GM19467 (cell line): ENCODE results near the gene LCAT.

ENCODE experiments used
- ATAC-seq: cut with Tn5 transposase; IDR thresholded peaks from one replicate; pipeline ENCODE4 v1.9.1; 2021; ENCODE audit warnings: mild to moderate bottlenecking, moderate library complexity; ENCODE audit not compliant: unreplicated experiment

LCAT gene

DNA sequence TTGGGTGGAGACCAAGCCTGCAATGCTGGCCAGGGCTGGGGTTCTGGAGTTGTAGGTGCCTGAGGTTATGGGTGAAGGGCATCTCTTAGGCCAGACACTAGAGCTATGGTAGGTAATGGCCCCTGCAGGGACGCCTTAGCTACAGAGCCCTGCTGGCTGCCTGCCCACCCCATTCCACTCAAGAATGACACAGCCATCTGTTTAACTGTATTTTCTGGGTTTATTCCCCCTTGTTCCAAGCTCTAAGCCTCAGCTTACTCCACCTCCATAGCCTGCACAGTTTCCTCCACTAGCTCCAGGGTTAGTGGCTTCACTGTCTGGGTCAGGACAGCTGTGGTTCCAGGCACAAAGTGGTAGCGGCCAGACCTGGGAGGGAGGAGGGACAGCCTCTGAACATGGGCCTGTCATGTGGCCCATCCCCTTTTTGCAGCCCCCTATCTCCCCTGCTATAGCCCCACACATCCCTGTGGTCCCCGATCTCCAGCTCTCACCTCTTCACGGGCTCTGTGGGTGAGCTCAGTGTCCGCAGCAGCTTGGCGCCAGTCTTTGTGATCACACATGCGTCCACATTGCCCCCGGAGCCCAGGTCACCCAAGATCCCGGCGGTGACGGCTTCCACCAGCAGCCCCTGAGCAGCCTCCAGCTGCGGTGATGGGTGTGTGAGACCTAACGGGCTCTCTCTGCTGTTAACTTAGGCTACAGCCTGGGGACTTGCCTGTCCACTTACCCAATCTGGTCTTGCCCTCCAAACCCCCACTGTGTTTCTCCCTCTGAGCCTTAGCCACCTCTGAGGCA lies 9.4 kb downstream of the LCAT start:
- ATAC-seq: no peak

DNA sequence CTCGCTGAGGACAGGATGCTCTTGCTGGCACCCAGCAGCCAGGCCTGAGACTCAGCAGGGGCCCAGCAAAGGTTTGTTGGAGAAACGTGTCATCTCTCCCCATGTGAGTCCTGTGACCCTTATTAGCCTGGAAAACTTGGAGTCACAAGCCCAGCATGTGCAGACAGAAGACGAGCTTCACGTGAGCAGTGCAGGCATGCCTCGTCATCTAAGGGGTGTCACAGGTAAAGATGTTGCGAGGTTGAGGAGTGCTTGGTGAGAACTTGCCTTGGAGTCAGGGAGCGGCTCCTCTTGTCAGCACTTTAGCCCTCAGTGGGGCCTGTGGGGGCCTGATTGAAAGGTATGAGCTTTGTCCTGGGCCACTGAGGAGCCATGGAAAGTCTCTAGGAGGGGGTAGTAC lies 10.1 kb downstream of the LCAT start:
- ATAC-seq: no peak

DNA sequence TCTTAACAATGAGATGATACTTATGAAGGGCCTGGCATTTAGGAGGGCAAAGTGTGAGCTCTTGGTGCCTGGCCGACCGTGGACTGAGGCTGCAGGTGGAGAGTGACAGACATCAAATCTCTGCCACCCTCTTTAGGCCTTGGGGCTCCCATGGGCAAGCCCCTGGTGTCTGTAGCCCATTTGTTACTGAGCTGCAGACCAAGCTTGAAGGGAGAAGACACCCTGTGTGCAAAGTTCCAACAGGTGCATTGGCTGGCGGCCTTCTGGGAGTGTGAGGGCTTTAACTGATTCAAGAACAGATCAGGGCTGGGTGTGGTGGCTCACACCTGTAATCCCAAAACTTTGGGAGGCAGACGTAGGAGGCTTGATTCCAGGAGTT lies 11.5 kb downstream of the LCAT start:
- ATAC-seq: no peak

DNA sequence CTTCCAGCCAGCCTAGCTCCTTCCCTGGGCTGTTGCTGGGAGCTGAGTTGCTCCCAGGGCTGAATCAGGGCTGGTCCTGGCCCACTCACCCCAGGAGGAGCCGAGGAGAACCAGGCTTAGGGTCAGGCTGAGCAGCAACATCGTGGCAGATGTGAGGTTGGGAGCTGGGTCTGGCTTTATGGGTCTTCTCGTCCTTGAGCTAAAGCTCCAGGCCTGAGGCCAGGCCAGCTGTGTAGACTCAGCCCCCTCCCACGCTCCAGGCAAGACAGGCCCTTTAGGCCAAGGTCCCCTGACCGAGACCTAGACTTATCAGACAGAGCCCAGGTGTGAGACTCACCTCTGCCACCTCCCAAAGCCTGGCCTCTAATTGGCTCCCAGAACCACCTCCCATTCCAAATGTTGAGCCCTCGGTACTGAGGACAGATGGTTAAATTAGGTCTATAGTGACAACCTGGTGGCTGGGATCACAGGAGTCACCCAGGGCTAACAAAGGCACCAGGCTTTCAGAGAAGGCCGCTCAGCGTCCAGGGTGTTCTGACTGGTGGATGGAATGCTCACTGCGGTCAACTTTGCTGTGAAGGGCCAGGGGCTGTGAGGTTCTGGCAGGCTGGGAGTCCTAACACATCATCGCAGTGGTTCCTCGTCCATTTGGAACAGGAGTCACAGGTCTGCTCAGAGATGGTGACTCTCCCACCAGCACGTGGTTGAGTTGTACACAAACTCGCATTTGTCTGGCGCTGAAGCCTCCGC lies 12.0 kb downstream of the LCAT start, which contains the start of gene CTRL:
Gene CTRL, minus strand, starts transcription at position 151 of the 750 bp plus-strand sequence. Its CDS starts 10 bp downstream, at position 141.
- ATAC-seq: no peak

DNA sequence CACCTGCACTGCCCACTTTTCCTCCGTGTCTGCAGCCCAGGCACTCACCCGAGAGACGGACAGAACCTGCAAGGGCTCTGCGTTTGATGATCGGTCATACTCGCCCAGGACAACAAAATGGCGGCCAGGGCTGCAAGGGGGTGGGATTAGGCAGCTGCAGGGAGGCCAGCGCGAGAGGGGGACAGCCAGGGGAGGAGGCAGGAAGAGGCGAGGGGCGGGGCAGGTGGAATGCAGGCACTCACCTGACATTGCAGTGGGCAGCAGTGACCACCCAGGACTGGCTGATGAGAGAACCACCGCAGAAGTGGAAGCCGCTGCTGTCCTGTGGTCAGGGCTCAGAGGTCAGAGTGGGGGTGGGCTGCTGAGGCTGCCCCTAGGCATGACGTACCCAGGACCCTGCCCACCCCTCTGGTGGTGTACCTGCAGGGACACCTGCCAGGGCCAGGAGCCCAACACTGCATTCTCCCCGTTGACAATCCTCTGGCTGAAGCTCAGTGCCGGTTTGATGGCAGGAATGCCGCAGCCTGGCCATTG lies 13.2 kb downstream of the LCAT start:
- no peak for ATAC-seq

DNA sequence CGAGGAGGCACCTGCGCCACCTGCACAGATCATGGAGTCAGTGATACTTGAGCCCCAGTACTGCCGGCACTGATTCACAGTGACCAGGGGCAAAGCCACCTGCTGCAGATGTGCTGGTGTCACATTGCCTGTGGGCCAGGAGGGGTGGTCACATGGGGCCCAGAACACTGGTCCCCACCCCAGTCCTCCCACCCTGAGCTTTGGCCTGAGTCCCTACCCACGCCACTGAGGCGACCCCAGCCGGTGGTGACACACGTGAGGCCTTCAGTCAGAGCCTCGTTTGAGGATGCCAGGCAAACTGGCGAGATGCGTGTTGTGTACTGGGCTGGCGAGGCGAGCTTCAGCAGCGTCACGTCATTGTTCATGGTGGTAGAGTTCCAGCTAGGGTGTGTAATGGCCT lies 13.7 kb downstream of the LCAT start:
- no peak for ATAC-seq

DNA sequence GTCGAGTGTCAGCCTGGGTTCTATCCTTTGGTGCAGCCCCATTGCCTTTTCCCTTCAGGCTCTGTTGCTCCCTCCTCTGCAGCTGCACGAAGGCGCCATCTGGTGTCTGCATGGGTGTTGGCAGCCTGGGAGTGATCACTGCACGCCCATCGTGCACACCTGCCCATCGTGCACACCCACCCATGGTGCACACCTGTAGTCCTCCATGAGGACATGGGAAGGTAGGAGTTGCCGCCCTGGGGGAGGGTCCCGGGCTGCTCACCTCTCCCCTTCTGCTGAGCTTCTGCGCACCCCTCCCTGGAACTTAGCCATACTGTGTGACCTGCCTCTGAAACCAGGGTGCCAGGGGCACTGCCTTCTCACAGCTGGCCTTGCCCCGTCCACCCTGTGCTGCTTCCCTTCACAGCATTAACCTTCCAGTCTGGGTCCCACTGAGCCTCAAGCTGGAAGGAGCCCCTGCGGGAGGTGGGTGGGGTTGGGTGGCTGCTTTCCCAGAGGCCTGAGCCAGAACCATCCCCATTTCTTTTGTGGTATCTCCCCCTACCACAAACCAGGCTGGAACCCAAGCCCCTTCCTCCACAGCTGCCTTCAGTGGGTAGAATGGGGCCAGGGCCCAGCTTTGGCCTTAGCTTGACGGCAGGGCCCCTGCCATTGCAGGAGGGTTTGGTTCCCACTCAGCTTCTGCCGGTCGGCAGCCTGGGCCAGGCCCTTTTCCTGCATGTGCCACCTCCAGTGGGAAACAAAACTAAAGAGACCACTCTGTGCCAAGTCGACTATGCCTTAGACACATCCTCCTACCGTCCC lies 15.2 kb downstream of the LCAT start:
- no peak for ATAC-seq

DNA sequence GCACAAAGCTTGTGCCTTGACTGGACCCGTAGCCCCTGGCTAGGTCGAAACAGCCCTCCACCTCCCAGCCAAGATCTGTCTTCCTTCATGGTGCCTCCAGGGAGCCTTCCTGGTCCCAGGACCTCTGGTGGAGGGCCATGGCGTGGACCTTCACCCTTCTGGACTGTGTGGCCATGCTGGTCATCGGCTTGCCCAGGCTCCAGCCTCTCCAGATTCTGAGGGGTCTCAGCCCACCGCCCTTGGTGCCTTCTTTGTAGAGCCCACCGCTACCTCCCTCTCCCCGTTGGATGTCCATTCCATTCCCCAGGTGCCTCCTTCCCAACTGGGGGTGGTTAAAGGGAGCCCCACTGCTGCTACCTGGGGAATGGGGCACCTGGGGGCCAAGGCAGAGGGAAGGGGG lies 15.8 kb downstream of the LCAT start:
- ATAC-seq: no peak

DNA sequence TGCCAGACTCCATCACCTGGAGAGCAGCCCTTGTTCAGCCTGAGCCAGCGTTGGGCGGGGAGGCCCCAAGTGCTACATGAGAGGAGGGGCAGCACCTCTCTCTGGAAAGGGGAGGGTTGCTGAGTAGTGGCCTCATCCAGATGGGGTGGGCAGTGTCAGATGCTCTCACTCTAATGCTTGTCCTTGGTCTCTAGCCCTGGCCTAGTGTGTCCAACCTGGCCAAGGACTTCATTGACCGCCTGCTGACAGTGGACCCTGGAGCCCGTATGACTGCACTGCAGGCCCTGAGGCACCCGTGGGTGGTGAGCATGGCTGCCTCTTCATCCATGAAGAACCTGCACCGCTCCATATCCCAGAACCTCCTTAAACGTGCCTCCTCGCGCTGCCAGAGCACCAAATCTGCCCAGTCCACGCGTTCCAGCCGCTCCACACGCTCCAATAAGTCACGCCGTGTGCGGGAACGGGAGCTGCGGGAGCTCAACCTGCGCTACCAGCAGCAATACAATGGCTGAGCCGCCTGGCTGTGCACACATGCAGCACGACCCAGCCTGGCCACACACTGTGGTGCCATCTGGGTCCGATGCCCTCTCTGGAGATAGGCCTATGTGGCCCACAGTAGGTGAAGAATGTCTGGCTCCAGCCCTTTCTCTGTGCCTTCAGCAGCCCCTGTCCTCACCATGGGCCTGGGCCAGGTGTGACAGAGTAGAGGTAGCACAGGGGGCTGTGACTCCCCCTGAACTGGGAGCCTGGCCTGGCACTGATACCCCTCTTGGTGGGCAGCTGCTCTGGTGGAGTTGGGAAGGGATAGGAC lies 16.6 kb downstream of the LCAT start:
- no peak for ATAC-seq

DNA sequence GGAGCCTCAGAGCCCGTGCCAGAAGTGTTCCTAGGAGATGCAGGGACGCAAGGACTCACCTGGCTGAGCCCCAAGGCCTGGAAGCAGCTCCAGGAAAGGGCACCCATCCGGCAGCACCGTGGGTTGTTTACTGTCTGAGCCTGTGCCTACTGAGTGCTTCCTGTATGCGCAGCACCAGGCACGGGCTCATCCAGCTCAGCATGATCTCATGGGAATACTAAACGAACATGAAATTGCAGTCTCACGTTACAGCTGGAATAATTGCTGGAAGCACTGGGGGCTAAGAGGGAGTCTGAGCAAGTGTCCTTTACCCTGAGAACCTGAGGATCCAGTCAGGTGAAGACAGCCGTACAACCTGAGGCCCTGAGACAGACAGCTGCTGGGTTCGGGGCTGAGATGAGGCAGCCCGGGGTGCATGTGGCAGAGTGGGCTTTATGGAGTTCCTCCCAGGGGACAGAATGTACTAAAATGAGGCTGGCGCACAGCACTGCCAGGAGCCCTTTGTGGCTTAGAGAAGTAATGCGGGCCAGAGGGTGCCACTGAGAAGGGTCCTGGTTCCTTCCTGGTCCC lies 17.7 kb downstream of the LCAT start:
- ATAC-seq: no peak

GRCh38 chr16:67924140-67924906 lies 19.6 kb downstream of the LCAT start:
- no peak for ATAC-seq

DNA sequence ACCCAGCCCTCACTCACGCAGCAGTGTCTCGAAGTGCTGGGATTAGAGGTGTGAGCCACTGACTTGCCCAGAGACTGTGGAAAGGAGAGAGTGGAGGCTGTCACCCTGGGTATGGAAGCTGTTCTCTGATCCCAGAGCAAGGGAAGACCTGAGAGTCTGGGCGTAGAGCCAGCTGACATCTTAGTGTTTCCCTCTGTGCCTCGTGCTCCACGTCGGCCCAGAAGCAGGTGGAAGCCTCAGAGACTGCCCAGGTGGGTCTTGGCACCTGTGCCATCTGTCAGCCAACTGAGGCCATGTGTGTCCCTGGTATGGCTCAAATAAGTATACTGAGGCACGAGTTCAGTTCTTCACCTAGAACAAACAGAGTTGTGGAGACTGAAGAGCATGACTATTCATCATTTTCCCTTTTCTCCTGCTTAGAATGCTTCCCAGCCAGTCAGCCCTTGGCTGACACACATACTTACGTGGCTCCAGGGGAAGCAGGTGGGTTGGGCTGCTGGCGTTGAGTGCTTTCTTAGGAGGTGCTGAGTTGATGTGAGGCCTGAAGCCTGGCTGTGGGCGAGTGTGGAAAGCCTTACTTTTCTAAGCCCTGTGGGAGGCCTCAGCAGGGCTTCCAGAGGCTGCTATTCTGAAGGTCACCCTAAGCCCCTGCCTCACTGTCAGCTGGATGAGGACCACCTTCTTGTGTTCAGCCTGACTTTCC lies 20.4 kb downstream of the LCAT start:
- no peak for ATAC-seq

DNA sequence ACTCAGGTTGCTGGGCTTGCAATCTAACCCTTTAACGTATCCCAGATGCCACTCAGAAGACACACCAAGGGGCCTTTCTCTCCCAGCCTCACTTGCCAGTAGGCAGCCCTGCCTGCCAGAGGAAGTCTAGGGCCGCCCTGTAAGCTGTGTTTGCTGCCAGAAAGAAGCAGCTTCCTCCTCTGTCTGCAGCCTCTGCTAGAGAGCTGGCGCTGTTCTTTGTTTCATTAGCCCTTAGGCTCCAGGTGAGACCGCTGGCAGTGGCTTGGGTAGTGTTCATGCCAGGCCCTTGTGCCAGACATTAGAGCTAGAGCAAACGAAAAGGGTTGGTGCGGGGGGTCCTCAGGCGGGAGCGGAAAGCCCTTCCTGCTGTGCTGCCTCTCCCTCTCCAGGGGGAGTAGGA lies 21.2 kb downstream of the LCAT start:
- no peak for ATAC-seq

GRCh38 chr16:67922221-67922620 lies 21.7 kb downstream of the LCAT start:
- ATAC-seq: no peak

GRCh38 chr16:67919622-67920221 lies 24.2 kb downstream of the LCAT start:
- no peak for ATAC-seq

DNA sequence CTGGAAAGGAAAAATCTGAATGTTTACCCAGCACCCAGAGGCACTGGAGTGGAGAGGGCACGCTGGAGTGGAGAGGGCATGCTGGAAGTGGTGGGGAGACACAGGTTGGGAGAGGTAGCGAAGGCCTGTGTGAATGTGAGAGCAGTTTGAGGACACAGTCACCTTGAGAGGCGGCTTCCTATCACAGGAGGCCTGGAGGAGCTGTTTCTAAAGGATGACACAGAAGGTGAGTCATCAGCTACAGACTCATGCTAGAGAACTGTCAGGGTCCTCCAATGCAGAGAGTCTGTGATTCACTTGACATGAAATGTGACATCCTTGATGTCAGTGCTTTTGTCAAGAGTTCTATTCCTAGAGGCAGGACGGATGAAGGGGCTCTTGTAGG lies 26.1 kb downstream of the LCAT start:
- no peak for ATAC-seq

DNA sequence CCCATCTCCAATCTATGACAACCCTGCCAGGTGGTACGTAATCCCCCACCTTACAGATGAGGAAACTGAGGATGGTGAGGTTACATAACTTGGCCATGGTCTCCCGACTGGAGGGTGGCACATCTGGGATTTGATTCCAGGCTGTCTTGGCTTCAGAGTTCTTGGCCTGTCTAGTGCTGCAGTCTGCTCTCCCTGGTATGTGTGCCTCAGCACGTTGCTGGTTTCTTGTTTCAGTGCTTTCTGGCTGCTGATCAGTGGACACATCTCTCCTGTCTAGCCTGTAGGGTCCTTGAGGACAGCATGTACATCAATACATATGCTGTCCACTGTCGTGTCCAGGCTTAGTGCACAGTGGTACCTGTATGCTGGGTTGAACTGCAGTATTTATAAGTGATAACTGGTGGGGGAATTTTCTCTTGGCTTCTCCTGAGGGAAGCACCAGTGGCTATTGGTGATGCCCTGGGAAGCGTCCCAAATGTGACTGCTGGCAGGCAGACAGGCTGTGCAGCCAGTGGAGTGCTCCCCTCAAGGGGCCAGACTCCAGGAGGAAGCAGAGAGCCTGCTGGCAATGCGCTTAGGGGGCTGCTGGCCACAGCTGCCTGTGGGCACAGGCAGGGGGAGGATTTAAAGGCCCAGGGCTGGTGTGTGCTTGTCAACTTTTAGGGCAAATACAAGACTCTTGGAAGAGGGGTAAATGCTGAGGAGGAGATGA lies 26.6 kb downstream of the LCAT start:
- no peak for ATAC-seq
